Subcutaneous abdominal adipose tissue (tissue), 5 donors: Measurements from ENCODE around the gene ATAD2B.

Experiments used
- H3K27ac ChIP-seq: one replicate; pipeline ENCODE4 v1.7.0; 2013; ENCODE audit warnings: low read depth, mild to moderate bottlenecking, inconsistent platforms, low read length, moderate library complexity
- H3K27me3 ChIP-seq, 5 donors: one replicate each; pipeline ENCODE4 v1.7.0; 2013; ENCODE audit warnings: low read length in 5 of 5, inconsistent platforms in 1 of 5; ENCODE audit not compliant: control insufficient read depth in 5 of 5, insufficient read depth in 4 of 5
- H3K36me3 ChIP-seq, 5 donors: one replicate each; pipeline ENCODE4 v1.7.0; 2013; ENCODE audit warnings: low read length in 5 of 5; ENCODE audit not compliant: control insufficient read depth in 5 of 5, insufficient read depth in 5 of 5
- H3K4me1 ChIP-seq, 5 donors: one replicate each; pipeline ENCODE4 v1.7.0; 2013; ENCODE audit warnings: low read length in 5 of 5, mild to moderate bottlenecking in 3 of 5, moderate library complexity in 1 of 5; ENCODE audit not compliant: control insufficient read depth in 5 of 5, insufficient read depth in 5 of 5
- H3K4me3 ChIP-seq, 5 donors: one replicate each; pipeline ENCODE4 v1.7.0; 2013; ENCODE audit warnings: low read length in 5 of 5, low read depth in 1 of 5
- H3K9ac ChIP-seq, 5 donors: one replicate each; pipeline ENCODE4 v1.7.0; 2013; ENCODE audit warnings: low read length in 5 of 5, mild to moderate bottlenecking in 4 of 5, moderate library complexity in 3 of 5
- H3K9me3 ChIP-seq, 5 donors: one replicate each; pipeline ENCODE4 v1.7.0; 2013; ENCODE audit warnings: low read length in 5 of 5; ENCODE audit not compliant: control insufficient read depth in 5 of 5
- donor health status: healthy.
- donor health status: healthy.
- donor health status: healthy.
- donor health status: healthy.
- donor health status: healthy.

The ATAD2B gene

DNA sequence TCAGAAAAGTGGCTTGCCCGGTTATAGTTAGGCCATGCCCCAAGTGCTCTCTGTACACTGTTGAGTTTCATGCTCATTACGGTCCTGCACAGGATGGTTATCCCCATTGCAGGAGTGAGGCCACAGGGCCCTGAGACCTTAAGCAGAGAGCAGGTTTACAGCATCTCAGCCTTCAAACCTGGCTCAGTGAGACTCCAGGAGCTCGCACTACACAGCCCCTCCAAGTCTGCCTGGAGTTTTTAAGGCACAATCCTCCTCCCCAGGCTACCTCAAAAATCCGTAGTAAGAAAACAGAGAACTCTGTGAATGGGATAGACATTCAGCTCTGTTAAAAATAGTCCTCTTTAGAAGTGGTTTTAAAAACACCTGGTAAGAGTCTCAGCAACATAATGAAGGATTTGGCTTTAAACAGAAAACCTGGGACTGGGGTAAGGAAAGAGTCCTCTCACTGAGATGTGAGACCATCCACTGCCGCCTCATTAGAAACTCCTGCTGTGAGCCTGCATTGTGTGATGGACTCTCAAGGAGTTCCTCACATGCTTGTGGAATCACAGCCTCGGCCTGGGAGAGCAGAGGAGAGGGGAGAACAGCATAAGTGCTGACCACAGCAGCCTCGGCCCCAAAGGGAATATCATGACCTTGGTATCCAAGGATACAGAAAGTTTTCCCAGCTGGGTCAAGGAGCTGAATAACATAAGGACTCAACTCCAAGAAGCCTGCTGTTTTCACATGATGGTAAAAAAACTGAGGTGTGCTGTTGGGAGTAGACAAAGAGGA is 214.8 kb downstream of the ATAD2B start:
- Histone ChIP-seq H3K4me1 (peaks cover 6 to 15% (median 13%) of the 10 kb centered on the region in 5 donors), H3K9me3 (no peaks in the 10 kb centered on the region), H3K27ac (no peak overlapping the region), H3K4me3 (no peak overlapping the region), H3K36me3 (peaks cover 6 to 20% (median 10%) of the 10 kb centered on the region in 5 donors), H3K27me3 (no peaks in the 10 kb centered on the region), H3K9ac (no peak overlapping the region)

DNA sequence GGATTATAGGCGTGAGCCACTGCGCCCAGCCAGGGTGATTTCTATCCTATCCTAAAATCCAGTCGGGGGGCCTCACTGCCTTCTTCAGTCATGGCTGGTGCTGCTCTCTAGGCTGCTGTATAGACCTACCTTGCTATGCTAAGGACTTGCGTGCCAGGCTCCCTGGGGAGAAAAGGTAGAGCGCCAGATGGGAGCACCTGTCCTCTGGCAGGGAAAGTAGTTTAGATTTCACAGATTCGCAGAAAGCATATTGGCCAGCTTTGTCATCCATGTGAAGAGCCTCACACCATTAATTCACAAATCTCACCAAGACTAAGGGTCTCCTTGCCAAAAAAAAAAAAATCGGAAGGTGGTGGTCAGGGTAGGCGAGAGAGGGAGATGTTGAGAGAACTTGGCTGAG is 217.6 kb downstream of the ATAD2B start:
- Histone ChIP-seq H3K4me3 (no peak overlapping the region), H3K9ac (no peak overlapping the region), H3K4me1 (peaks cover 6 to 15% (median 13%) of the 10 kb centered on the region in 5 donors), H3K9me3 (no peaks in the 10 kb centered on the region), H3K27ac (no peak overlapping the region), H3K36me3 (peaks cover 6 to 43% (median 31%) of the 10 kb centered on the region in 5 donors), H3K27me3 (no peaks in the 10 kb centered on the region)

DNA sequence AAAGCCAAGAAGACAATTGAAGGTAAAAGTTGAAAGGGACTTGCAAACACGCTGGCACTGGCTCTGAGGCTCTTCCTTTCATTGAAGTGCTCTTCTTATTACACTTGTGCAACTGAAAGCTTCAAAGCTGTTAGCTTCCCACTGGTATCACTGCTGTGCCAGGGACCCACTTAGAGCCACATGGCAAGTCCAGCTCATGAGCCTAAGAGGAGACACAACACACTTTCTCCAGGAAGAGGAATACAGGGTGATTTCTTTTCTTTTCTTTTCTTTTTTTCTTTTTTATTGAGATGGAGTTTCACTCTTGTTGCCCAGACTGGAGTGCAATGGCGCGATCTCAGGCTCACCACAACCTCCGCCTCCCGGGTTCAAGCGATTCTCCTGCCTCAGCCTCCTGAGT is 218.2 kb downstream of the ATAD2B start:
- peaks cover 6 to 48% (median 31%) of the 10 kb centered on the region in 5 donors for H3K36me3 ChIP-seq
- no peak overlapping the region for H3K4me3 ChIP-seq
- H3K9me3 ChIP-seq, result no peaks in the 10 kb centered on the region
- peaks cover 6 to 15% (median 13%) of the 10 kb centered on the region in 5 donors for H3K4me1 ChIP-seq
- H3K27me3 ChIP-seq, result no peaks in the 10 kb centered on the region
- no peak overlapping the region for H3K27ac ChIP-seq
- H3K9ac ChIP-seq, result no peak overlapping the region

DNA sequence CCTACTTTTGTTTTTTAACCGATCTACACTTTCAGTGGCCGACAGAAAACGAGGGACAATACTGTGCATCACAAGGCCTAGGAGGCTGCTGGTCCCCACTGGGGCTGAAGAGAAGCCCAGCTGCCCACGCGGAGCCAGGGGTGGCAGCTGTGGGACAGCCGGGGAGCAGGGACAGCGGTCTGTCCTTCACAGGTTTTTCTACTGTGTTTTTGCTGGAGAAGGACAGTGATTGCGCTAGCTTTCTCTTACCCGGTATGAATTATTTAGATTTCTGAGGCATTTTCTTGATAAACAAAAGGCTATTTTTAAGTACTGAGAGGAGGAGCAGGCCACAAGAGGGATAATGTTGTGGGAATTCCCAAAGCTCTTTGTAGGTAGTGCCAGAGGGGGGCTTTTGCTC is 219.8 kb downstream of the ATAD2B start:
- no peak overlapping the region for H3K4me3 ChIP-seq

DNA sequence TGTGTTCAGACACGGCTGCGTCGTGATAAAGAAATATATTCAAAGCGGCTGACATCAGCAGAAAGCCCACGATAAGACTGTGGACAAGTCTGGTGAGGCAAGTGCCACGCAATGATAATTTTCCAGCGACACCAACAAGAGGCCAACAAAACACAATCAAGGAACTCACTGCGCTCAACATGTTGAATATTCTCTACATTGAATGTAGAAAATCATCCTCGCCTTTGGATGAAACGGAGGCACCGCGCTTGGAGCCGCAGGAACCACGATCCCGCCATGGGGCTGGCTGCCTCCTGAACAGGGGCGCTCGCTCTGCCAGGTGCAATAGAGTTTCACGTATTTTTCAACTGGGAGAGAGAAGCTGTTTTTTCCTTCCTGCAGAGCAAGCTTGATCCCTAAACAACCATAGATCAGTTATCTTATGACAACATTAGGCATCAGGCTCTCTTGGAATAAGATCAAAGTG is 220.3 kb downstream of the ATAD2B start:
- Histone ChIP-seq H3K9me3 (no peaks in the 10 kb centered on the region), H3K27me3 (no peaks in the 10 kb centered on the region), H3K4me3 (no peak overlapping the region), H3K36me3 (peaks cover 6 to 61% (median 41%) of the 10 kb centered on the region in 5 donors), H3K4me1 (peaks cover 0 to under 1% (median 0%) of the 10 kb centered on the region in 5 donors), H3K9ac (no peak overlapping the region), H3K27ac (no peak overlapping the region)

More for the DNA sequence above, 219.8 kb downstream of the ATAD2B start:
- peaks cover 0 to 5% (median 3%) of the 10 kb centered on the region in 5 donors for H3K4me1 ChIP-seq
- H3K9me3 ChIP-seq, result no peaks in the 10 kb centered on the region
- H3K27me3 ChIP-seq, result no peaks in the 10 kb centered on the region
- H3K27ac ChIP-seq, result no peak overlapping the region
- H3K9ac ChIP-seq, result no peak overlapping the region
- peaks cover 6 to 61% (median 41%) of the 10 kb centered on the region in 5 donors for H3K36me3 ChIP-seq

DNA sequence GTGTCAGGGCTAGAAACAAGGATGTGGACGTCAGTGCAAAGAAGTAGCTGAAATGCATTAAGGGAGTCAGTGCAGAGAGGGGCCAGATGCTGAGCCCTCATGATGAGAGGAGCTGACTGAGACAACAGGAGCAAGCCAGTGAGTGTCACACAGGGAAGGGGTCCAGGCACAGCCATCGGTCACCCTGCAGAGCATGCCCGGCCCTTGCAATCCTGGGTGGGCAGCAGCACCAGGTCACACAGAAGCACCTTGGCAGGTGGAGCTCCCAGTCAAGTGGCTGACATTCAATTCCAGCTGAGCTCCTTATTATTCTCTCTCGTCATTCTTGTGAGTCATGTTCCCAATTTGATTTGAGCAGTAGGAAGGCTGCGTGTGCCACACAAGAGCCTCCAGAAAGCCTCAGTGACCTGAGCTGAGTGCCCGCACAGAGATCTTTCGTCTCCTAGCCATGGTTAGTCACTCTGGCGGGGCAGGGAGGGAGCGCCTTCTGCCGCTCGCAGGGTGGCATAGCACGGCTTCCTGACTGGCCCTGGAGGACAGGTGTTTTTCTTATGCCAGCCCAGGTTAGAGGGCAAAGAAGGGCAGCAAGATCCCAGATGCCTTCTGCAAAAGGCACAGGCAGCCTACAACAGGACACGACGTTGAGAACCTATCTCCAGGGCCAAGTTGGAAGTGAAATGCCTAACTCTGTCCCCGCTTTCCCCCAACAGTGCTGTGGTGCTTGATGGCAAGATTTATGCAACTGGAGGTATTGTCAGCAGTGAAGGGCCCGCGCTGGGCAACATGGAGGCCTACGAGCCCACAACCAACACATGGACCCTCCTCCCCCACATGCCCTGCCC is 220.9 kb downstream of the ATAD2B start:
- Histone ChIP-seq H3K36me3 (peaks cover 6 to 62% (median 41%) of the 10 kb centered on the region in 5 donors), H3K9me3 (no peaks in the 10 kb centered on the region), H3K27me3 (no peaks in the 10 kb centered on the region), H3K27ac (no peak overlapping the region), H3K4me1 (no peaks in the 10 kb centered on the region), H3K9ac (no peak overlapping the region), H3K4me3 (no peak overlapping the region)

DNA sequence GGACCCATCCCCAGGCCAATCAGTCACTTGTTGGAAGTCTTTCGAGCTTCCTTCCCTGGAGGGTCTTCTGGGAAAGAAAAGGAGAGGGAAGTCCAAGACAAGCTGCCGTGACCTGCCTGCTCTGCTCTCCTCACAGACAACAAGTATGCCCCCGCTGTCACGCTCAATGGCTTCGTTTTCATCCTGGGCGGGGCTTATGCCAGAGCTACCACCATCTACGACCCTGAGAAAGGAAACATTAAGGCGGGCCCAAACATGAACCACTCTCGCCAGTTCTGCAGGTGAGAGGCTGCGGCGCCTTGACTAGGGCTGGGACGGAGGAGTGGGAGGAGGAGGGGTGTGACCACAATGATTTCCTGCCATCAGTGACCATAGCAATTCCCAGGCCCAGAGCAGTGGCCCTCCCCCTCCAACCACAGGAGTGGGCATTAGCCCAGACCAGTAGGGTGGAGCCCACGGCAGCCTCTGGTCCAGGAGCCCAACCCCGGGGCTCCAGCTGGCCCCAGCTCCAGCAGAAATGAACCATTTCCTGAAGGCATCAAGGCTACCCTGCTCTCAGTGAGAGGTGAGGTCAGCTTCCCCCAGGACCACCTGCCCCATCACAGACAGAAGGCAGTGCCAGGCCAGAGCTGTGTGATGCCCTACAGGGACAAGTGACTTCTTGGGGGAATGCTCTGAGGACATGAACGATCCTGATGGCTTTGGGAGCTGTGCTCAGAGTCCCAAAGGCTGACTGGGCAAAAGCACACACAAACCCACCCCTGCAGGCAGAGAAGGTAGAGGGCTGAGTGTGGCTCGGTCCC is 223.1 kb downstream of the ATAD2B start:
- H3K9ac ChIP-seq, result no peak overlapping the region
- peaks cover 0 to 5% (median 4%) of the 10 kb centered on the region in 5 donors for H3K4me1 ChIP-seq
- no peak overlapping the region for H3K4me3 ChIP-seq
- no peak overlapping the region for H3K27ac ChIP-seq
- H3K27me3 ChIP-seq, result no peaks in the 10 kb centered on the region
- no peaks in the 10 kb centered on the region for H3K9me3 ChIP-seq
- H3K36me3 ChIP-seq, result peaks cover 0 to 69% (median 41%) of the 10 kb centered on the region in 5 donors

DNA sequence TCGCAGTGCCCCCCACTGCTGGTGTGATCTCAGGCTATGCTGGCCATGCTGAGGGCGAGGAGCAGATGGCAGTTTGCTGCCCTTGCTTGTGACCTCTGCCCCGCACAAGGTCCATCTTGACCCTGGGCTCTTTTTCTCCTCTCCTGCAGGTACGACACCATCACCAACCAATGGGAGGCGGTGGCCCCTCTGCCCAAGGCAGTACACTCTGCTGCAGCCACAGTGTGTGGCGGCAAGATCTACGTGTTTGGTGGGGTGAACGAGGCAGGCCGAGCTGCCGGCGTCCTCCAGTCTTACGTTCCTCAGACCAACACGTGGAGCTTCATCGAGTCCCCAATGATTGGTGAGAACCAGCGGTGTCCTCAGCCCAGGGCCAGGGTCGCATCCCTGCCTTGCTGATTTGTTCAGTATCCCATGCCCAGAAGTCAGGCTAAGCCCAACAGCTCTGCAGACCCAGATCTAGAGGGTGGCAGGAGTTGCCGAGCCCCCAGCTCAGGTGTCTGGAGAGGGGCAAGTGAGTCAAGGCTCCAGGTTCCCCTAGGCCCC is 223.8 kb downstream of the ATAD2B start:
- Histone ChIP-seq H3K9me3 (no peaks in the 10 kb centered on the region), H3K27me3 (no peaks in the 10 kb centered on the region), H3K27ac (no peak overlapping the region), H3K36me3 (peaks cover 0 to 65% (median 41%) of the 10 kb centered on the region in 5 donors), H3K4me3 (no peak overlapping the region), H3K4me1 (peaks cover 0 to 8% (median 7%) of the 10 kb centered on the region in 5 donors), H3K9ac (no peak overlapping the region)

DNA sequence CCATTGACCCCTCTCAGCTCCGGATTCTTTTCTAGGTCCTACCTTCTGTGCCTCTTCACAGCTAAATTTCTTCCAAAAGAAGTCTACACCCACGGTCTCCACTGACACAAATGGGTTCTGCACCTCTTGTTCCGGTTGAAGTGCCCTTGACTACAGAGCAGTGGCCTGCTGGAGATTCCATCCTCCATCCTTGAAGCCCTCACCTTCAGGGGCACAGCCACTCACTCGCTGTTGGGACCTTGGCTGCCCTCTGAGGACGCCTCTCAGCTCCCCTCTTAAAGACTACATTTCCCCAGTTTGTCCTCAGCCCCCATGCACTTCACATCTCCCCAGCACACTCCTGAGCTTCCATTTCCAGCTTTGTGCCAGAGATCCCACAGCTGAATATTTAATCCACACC is 226.3 kb downstream of the ATAD2B start:
- Histone ChIP-seq H3K9ac (no peak overlapping the region), H3K27ac (no peak overlapping the region), H3K4me1 (peaks cover 0 to 8% (median 7%) of the 10 kb centered on the region in 5 donors), H3K36me3 (peaks cover 0 to 54% (median 35%) of the 10 kb centered on the region in 5 donors), H3K27me3 (no peaks in the 10 kb centered on the region), H3K4me3 (no peak overlapping the region), H3K9me3 (no peaks in the 10 kb centered on the region)
